ENCODE results near the gene CTDSPL2. TPM values are rescaled to one million over a fixed set of nuclear protein-coding genes. Genes with fewer than 3 reads are reported as not detected.

CTDSPL2 gene
- total and polyA plus RNA-seq, 10 of the 15 experiments (the other 5 are each of a cell fraction or from before 2014, with no cell fraction given): 10.7 to 77.1 (median 44.9) TPM

GRCh38 chr15:44536302-44536961 lies 109.0 kb downstream of the CTDSPL2 start:
- DNase-seq (ENCODE audit: low read depth, low spot score) (no peak), ATAC-seq (peak; percentile 85), FAIRE-seq (no peak)
- H3K4me1 ChIP-seq (ENCODE audit: control insufficient read depth, insufficient read depth, low read length): peaks cover 4% of the 10 kb centered on the region; the same call in 1 of the 2 replicates
- peak overlapping the region; percentile 72 for H3K4me3 ChIP-seq
- SMC1A ChIA-PET (ENCODE audit: uncharacterized antibody, unreplicated experiment): interaction anchor here (0.6 to 2.3 kb wide), 3 partner anchors 10 to 199 kb away, joined by 3 to 13 read pairs (median 8); no protein-coding TSS in a partner anchor
- BruUV-seq (replicated peaks): no TSS peak
- no peaks in the 10 kb centered on the region for H3K27me3 ChIP-seq (replicated peaks in 1 of 2; ENCODE audit: control insufficient read depth in 2 of 2, insufficient read depth in 2 of 2, low read length in 1 of 2)
- H3K9me3 ChIP-seq (replicated peaks; ENCODE audit: control insufficient read depth, insufficient read depth, low read length): no peaks in the 10 kb centered on the region
- peak overlapping the region; percentile 93 for H2AFZ ChIP-seq (ENCODE audit: control insufficient read depth, low read depth, low read length)
- under 1% methylated on average over 40 of the region's 47 CpGs for WGBS (ENCODE audit: insufficient coverage, insufficient replicate concordance, low lambda C conversion rate, missing lambda C conversion rate)
- POLR2A ChIA-PET: interaction anchor here (0.7 to 2.2 kb wide), 6 partner anchors 10 to 487 kb away, joined by 3 to 24 read pairs (median 3); partner anchors contain the start of genes B2M and PATL2
- intact Hi-C loops (cut with micrococcal nuclease; ENCODE audit: unreplicated experiment): no loop called here
- CTCF ChIA-PET: interaction anchor here (0.7 to 2.3 kb wide), 3 partner anchors 10 to 124 kb away, joined by 3 to 10 read pairs (median 3); no protein-coding TSS in a partner anchor
- H3K4me2 ChIP-seq (ENCODE audit: control insufficient read depth, insufficient read depth): peak overlapping the region; percentile 96
- in situ Hi-C loops (cut with MboI): no loop called here
- H3K79me2 ChIP-seq (ENCODE audit: control insufficient read depth, insufficient read depth, low read length): peaks cover 41% of the 10 kb centered on the region
- H4K20me1 ChIP-seq (ENCODE audit: control insufficient read depth, insufficient read depth): no peaks in the 10 kb centered on the region
- H3K27ac ChIP-seq (ENCODE audit: control insufficient read depth, insufficient read depth): peak overlapping the region; percentile 85
- RAD21 ChIA-PET (ENCODE audit: unreplicated experiment): interaction anchor here (0.7 to 2.4 kb wide), 3 partner anchors 10 to 199 kb away, joined by 4 to 13 read pairs (median 5); no protein-coding TSS in a partner anchor
- H3K36me3 ChIP-seq (ENCODE audit: control insufficient read depth in 2 of 2, insufficient read depth in 2 of 2, low read length in 1 of 2): no peaks in the 10 kb centered on the region
- peak overlapping the region; percentile 78 for H3K9ac ChIP-seq (ENCODE audit: control insufficient read depth, insufficient read depth, low read length)
- TF ChIP-seq IRF5 (IDR thresholded peaks at IDR 0.05; ENCODE audit: borderline replicate concordance) (no peak), TBL1XR1 (IDR thresholded peaks at IDR 0.05; ENCODE audit: low read depth, low read length) (no peak), ZNF622 (IDR thresholded peaks at IDR 0.05) (no peak), SRF (IDR thresholded peaks at IDR 0.05; ENCODE audit: low read depth in 2 of 2, low read length in 2 of 2) (0 out of 4 replicates have a peak, but pooled peaks of 1 of the 2 experiments have one; percentile 44), RCOR1 (conservative IDR thresholded peaks at IDR 0.05; ENCODE audit: low read depth, low read length) (no peak), MLLT1 (IDR thresholded peaks at IDR 0.05) (no peak; the same call in 1 of the 2 replicates), JUNB (IDR thresholded peaks at IDR 0.05) (no peak), NBN (IDR thresholded peaks at IDR 0.05) (peak; percentile 59; the same call in 1 of the 2 replicates), ZNF384 (IDR thresholded peaks at IDR 0.05; ENCODE audit: borderline replicate concordance, low read depth, low read length) (no peak), DPF2 (IDR thresholded peaks at IDR 0.05) (no peak), SUZ12 (IDR thresholded peaks at IDR 0.05; ENCODE audit: unreplicated experiment) (no peak), CHD1 (IDR thresholded peaks at IDR 0.05; ENCODE audit: low read depth, low read length) (no peak), MYB (IDR thresholded peaks at IDR 0.05; ENCODE audit: borderline replicate concordance, low read depth, low read length) (no peak), YBX1 (IDR thresholded peaks at IDR 0.05) (no peak), ZNF592 (IDR thresholded peaks at IDR 0.05) (no peak), STAT1 (conservative IDR thresholded peaks at IDR 0.05) (no peak), ZNF274 (IDR thresholded peaks at IDR 0.05; ENCODE audit: insufficient read depth, insufficient read length) (no peak)

Measured in GM12878 (cell line).